Ishikawa (cell line): ENCODE data around the gene APOBEC3F.

Experiments used
- CEBPB ChIP-seq: IDR thresholded peaks from 2 replicates; pipeline ENCODE4 v1.6.1; 2012
- CREB1 ChIP-seq: IDR thresholded peaks from 2 replicates; pipeline ENCODE4 v1.6.1; 2012; ENCODE audit warnings: low read depth
- EGR1 ChIP-seq: IDR thresholded peaks from 2 replicates; pipeline ENCODE4 v1.6.1; 2012
- EP300 ChIP-seq: IDR thresholded peaks from 2 replicates; pipeline ENCODE4 v1.6.1; 2012; ENCODE audit warnings: borderline replicate concordance
- FOXM1 ChIP-seq: IDR thresholded peaks from 2 replicates; pipeline ENCODE4 v1.6.1; 2012; ENCODE audit warnings: low read depth, borderline replicate concordance
- NFIC ChIP-seq: IDR thresholded peaks from 2 replicates; pipeline ENCODE4 v1.6.1; 2012
- RAD21 ChIP-seq: IDR thresholded peaks from 2 replicates; pipeline ENCODE4 v1.6.1; 2012; ENCODE audit warnings: low read depth
- TAF1 ChIP-seq: IDR thresholded peaks from 2 replicates; pipeline ENCODE4 v1.6.1; 2012; ENCODE audit warnings: low read depth, mild to moderate bottlenecking
- TCF12 ChIP-seq: IDR thresholded peaks from 2 replicates; pipeline ENCODE4 v1.6.1; 2012; ENCODE audit warnings: low read depth
- TEAD4 ChIP-seq: IDR thresholded peaks from 2 replicates; pipeline ENCODE4 v1.6.1; 2012
- YY1 ChIP-seq: IDR thresholded peaks from 2 replicates; pipeline ENCODE4 v1.6.1; 2012; ENCODE audit warnings: low read depth
- ZBTB7A ChIP-seq: IDR thresholded peaks from 2 replicates; pipeline ENCODE4 v1.6.1; 2012; ENCODE audit warnings: low read depth
- TF ChIP-seq, protein P1 (sequence below): IDR thresholded peaks from 2 replicates; pipeline ENCODE4 v1.6.1; 2012
- TF ChIP-seq, protein P2 (sequence below): IDR thresholded peaks from 2 replicates; pipeline ENCODE4 v1.6.1; 2012; ENCODE audit warnings: low read depth, mild to moderate bottlenecking
- TF ChIP-seq, protein P3 (sequence below): IDR thresholded peaks from 2 replicates; pipeline ENCODE4 v1.6.1; 2012

APOBEC3F gene

DNA sequence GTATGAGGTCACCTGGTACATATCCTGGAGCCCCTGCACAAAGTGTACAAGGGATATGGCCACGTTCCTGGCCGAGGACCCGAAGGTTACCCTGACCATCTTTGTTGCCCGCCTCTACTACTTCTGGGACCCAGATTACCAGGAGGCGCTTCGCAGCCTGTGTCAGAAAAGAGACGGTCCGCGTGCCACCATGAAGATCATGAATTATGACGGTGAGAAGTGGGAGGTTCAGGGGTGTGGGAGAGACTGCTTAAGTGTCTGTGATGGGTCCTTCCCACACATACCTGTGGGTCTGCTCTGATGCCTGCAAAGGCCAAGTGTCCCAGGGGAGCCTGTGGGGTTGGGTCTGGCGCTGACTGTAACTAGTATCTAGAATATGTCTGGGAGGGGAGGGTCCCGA, 40.4 kb downstream of the APOBEC3F start:
- no peak for TF ChIP-seq YY1

DNA sequence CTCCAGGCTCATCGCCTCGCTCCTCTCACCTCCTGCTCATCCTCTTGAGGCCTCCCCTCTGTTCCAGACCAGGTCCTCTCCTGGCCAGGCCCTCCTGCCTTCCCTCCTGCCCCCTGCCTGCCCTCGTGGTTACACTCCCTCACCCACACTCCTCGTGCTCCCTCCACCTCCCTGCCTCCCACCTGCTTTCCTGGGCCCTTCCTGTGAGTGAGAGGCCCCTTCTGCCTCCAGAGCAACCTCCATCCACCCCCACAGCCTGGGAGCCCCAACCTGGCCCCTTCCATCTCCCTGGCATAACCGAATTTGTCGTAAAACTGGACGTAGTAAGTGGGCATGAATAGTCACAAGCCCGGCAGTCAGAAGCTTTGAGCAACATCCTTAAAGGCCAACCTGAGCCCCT, 40.9 kb downstream of the APOBEC3F start:
- TF ChIP-seq FOXM1 (no peak), CEBPB (no peak), YY1 (no peak), TEAD4 (no peak), EP300 (no peak), CREB1 (no peak), TAF1 (no peak), RAD21 (no peak), TCF12 (no peak), ZBTB7A (no peak), EGR1 (no peak), NFIC (no peak)
- TF ChIP-seq, protein P1, sequence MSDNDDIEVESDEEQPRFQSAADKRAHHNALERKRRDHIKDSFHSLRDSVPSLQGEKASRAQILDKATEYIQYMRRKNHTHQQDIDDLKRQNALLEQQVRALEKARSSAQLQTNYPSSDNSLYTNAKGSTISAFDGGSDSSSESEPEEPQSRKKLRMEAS, result no peak
- TF ChIP-seq, protein P2, sequence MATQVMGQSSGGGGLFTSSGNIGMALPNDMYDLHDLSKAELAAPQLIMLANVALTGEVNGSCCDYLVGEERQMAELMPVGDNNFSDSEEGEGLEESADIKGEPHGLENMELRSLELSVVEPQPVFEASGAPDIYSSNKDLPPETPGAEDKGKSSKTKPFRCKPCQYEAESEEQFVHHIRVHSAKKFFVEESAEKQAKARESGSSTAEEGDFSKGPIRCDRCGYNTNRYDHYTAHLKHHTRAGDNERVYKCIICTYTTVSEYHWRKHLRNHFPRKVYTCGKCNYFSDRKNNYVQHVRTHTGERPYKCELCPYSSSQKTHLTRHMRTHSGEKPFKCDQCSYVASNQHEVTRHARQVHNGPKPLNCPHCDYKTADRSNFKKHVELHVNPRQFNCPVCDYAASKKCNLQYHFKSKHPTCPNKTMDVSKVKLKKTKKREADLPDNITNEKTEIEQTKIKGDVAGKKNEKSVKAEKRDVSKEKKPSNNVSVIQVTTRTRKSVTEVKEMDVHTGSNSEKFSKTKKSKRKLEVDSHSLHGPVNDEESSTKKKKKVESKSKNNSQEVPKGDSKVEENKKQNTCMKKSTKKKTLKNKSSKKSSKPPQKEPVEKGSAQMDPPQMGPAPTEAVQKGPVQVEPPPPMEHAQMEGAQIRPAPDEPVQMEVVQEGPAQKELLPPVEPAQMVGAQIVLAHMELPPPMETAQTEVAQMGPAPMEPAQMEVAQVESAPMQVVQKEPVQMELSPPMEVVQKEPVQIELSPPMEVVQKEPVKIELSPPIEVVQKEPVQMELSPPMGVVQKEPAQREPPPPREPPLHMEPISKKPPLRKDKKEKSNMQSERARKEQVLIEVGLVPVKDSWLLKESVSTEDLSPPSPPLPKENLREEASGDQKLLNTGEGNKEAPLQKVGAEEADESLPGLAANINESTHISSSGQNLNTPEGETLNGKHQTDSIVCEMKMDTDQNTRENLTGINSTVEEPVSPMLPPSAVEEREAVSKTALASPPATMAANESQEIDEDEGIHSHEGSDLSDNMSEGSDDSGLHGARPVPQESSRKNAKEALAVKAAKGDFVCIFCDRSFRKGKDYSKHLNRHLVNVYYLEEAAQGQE, result no peak
- TF ChIP-seq, protein P3, sequence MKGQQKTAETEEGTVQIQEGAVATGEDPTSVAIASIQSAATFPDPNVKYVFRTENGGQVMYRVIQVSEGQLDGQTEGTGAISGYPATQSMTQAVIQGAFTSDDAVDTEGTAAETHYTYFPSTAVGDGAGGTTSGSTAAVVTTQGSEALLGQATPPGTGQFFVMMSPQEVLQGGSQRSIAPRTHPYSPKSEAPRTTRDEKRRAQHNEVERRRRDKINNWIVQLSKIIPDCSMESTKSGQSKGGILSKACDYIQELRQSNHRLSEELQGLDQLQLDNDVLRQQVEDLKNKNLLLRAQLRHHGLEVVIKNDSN, result no peak

DNA sequence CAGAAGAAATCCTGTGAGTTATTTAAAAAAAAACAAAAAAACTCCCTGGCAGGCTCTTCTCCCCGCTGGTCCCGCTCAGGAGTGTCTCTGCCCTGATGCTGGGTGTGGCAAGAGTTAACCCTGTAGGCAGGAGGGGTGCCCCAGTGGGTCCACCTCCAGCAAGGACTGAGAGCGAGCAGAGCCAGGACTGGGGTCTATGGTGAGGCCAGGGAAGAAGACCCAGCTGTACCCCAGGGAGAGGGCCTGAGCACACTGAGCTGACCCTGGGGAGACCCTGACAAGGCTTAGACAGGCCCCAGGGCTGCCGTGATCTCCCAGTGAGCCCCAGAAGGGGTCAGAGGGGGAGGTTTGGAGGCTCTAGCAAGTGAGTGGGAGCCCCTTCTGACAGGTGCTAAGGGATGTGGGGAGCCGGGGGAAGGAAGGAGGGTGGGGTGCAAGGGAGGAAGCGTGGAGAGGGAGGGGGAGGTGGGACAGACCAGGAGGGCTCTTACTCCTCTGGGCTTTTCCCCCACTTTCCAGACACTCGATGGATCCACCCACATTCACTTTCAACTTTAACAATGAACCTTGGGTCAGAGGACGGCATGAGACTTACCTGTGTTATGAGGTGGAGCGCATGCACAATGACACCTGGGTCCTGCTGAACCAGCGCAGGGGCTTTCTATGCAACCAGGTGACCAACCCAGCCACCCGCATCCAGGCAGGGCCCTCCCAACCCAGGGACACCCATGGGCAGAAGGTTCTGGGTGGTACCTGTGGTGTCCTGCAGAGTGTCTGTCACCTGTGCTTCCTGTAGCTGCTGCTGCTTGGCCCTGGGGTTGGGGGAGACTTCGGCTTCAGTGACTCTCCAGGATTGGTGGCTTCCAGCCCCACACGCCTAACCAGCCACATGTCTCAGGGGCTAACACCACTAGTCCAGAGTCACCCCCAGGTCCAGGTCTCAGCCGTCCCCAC, 42.8 kb downstream of the APOBEC3F start:
- no peak for TF ChIP-seq ZBTB7A
- no peak for TF ChIP-seq RAD21
- no peak for TF ChIP-seq TAF1
- no peak for TF ChIP-seq CREB1
- TF ChIP-seq EP300, result no peak
- no peak for TF ChIP-seq EGR1
- no peak for TF ChIP-seq TCF12
- no peak for TF ChIP-seq YY1
- TF ChIP-seq NFIC, result no peak
- no peak for TF ChIP-seq TEAD4
- TF ChIP-seq CEBPB, result no peak
- TF ChIP-seq FOXM1, result no peak
- TF ChIP-seq, protein P2, result no peak
- TF ChIP-seq, protein P3, result no peak
- TF ChIP-seq, protein P1, result no peak

DNA sequence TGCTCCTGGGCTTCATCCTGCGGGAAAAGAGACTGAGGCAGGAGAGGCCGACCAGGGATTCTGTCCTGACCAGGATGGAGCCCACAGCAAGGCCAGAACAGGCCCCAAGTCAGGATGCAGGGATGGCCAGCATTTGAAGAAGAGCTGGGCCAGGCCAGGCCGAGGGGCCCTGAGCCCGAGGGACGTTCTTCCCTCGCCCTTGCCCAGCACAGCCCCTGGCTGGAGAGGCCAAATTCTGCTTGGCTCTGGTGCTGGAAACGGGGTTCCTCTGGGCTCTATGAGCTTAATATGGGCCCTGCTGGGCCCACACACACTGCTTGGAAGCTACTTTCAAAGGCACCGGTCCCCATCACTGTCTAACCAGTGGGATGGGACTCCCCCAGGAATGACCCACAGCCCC, 44.0 kb downstream of the APOBEC3F start:
- TF ChIP-seq, protein P1, result no peak
- TF ChIP-seq RAD21, result no peak
- TF ChIP-seq FOXM1, result no peak
- no peak for TF ChIP-seq TAF1
- no peak for TF ChIP-seq CEBPB
- no peak for TF ChIP-seq CREB1
- TF ChIP-seq YY1, result no peak
- TF ChIP-seq, protein P2, result no peak
- TF ChIP-seq TCF12, result no peak
